ENCODE results near the gene TSPAN31.
A peak's percentile ranks its signal among the peaks of the same experiment; 100 is the strongest.

TSPAN31 gene

DNA sequence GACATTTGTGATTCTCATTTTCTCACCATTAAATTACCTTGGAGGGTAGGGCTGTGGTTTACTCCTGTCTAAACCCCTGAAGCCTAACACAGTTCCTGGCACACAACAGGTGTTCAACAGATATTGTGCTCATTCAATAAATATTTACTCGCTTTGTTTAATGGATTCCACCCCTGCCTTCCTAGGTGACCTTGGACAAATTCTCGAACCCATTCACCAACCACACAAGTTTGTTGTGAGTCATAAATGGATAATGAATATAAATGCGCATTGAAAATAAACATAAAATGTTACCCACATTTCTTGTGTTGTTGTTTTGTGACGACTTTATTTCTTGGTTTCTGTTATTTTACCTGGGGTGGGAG, 37.4 kb downstream of the TSPAN31 start:
- DNase-seq (ENCODE audit: low read depth in 1 of 2, low spot score in 1 of 2) = no peak

DNA sequence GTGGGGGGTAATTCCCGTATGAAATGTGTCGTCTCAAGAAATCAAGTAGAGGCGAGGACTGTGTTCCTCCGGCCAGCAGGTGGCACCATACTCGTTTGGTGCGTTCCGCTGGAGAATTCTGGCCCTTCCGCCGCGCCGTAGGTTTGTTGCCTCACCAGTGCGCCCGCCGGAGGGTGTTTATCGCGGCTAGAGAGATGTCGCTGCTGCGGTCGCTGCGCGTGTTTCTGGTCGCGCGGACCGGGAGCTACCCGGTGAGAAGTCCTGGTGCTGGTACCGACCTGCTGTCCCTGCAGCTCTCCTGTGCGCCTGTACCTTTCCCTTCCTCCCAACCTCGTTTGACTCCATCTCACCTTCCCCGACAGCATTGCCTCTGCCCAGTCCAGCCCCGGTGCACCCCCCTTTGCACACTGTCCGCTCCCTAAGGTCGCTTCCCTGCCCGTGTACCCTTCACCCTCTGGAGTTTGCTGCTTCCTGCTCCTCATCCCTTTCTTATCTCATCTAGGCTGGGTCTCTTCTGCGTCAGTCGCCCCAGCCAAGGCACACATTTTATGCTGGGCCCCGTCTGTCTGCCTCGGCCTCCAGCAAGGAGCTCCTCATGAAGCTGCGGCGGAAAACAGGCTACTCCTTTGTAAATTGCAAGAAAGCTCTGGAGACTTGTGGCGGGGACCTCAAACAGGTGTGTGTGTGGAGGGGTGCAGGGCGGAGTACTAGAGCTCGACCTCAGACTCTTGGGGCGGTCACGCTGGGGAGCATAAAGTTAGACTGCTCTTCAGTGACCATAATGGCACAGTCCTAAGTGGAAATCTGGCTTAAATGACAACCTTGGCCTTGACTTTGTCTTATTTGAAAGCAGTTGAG, 38.0 kb downstream of the TSPAN31 start, which contains the start of gene TSFM:
Gene TSFM, plus strand, starts transcription at position 180 of the 858 bp plus-strand sequence. Its CDS starts 15 bp downstream, at position 195.
- peak; percentile 94 to 99 for DNase-seq (ENCODE audit: low read depth in 1 of 2, low spot score in 1 of 2)

- DNase-seq (ENCODE audit: low read depth in 1 of 2, low spot score in 1 of 2) = no peak
These were observed 38.6 kb downstream of the TSPAN31 start for GRCh38 chr12:57783466-57783801.

DNA sequence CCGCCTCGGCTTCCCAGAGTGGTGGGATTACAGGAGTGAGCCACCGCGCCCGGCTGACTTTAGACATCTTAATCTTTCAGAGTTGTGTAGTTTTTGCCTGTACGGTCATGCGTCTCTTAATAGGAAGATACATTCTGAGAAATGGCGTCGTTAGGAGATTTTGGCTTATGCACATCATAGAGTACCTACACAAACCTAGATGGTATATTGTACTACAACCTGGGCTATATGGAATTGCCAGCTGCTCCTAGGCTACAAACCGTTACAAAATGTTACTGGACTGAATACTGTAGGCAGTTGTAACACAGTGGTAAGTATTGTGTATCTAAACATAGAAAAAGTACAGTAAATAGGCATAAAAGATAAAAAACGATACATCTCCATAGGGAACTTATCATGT, 39.0 kb downstream of the TSPAN31 start:
- no peak for DNase-seq (ENCODE audit: low read depth in 1 of 2, low spot score in 1 of 2)

DNA sequence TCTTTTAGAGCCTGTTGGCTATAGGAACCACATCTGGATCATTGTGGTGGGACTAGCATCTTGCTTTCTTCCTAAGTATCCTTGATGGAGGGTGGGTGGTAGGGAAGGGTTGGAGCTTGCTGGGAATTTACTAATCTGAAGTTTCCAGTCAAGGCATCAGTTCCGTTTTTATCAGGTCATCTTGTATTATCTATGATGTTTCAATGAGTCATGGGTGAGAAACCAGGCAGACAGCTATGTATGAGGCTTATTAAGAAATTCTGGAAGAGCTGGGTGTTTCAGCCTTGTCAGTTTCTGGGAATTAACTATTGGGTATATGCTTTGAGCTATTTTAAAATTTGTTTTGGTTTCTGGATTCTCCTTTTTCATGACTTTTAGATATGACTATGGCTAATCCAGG, 49.1 kb downstream of the TSPAN31 start:
- DNase-seq (ENCODE audit: low read depth in 1 of 2, low spot score in 1 of 2) = no peak

DNA sequence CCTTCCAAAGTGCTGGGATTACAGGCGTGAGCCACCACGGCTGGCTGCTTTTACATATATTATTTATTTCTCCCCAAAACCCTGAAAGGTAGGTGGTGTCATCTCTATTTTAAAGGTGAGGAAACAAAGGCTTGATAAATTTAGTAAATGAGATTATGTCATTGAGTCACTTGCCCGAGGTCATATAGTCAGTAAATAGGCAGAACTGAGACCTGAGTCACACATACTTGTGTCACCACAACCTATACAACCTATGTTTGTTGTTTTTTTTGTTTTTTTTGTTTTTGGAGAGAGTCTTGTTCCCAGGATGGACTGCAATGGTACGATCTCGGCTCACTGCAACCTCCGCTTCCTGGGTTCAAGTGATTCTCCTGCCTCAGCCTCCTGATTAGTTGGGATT, 50.5 kb downstream of the TSPAN31 start:
- DNase-seq (ENCODE audit: low read depth in 1 of 2, low spot score in 1 of 2) = no peak

GRCh38 chr12:57796996-57797395, 52.2 kb downstream of the TSPAN31 start:
- no peak for DNase-seq (ENCODE audit: low read depth in 1 of 2, low spot score in 1 of 2)

GRCh38 chr12:57797933-57798332, 53.1 kb downstream of the TSPAN31 start:
- DNase-seq (ENCODE audit: low read depth in 1 of 2, low spot score in 1 of 2) = no peak

Data from activated T-helper 1 cell treated with anti-CD3 and anti-CD28 coated beads, Interleukin-2, amount 50 U/mL, for 16 hours (primary cell).